MM.1S (cell line): ENCODE data around the gene OASL.

Source experiments
- DNase-seq: peaks from one replicate; pipeline ENCODE4 v3.0.0-alpha.2; 2015
- H2AFZ ChIP-seq: fragments of 300-600 bp; sonication (generic); 2 replicates; pipeline ENCODE4 v1.6.0; 2016; ENCODE audit warnings: antibody characterized with exemption, low read length
- H3F3A ChIP-seq: fragments of 300-600 bp; sonication (generic); 2 replicates; pipeline ENCODE4 v1.6.1; 2016; ENCODE audit warnings: mild to moderate bottlenecking, antibody characterized with exemption, low read length, moderate library complexity, mixed read lengths; ENCODE audit not compliant: insufficient read depth
- H3K27ac ChIP-seq: fragments of 300-600 bp; sonication (generic); 2 replicates; pipeline ENCODE4 v1.5.1; 2016; ENCODE audit warnings: mild to moderate bottlenecking, low read length
- H3K27me3 ChIP-seq: fragments of 300-600 bp; sonication (generic); replicated peaks from 2 replicates; pipeline ENCODE4 v1.6.0; 2016; ENCODE audit warnings: low read length; ENCODE audit not compliant: insufficient read depth
- H3K36me3 ChIP-seq: fragments of 300-600 bp; sonication (generic); replicated peaks from 2 replicates; pipeline ENCODE4 v1.6.1; 2016; ENCODE audit warnings: mild to moderate bottlenecking, low read length, mixed read lengths; ENCODE audit not compliant: insufficient read depth
- H3K4me1 ChIP-seq: fragments of 300-600 bp; sonication (generic); 2 replicates; pipeline ENCODE4 v1.6.1; 2016; ENCODE audit warnings: low read length, mixed read lengths
- H3K4me2 ChIP-seq: fragments of 300-600 bp; sonication (generic); 2 replicates; pipeline ENCODE4 v1.6.0; 2016; ENCODE audit warnings: low read depth, low read length
- H3K4me3 ChIP-seq: fragments of 300-600 bp; sonication (generic); 2 replicates; pipeline ENCODE4 v1.5.1; 2016; ENCODE audit warnings: low read length, mixed read lengths
- H3K79me2 ChIP-seq: fragments of 300-600 bp; sonication (generic); 2 replicates; pipeline ENCODE4 v1.6.1; 2016; ENCODE audit warnings: mixed run types, low read length, mixed read lengths
- H3K9ac ChIP-seq: fragments of 300-600 bp; sonication (generic); 2 replicates; pipeline ENCODE4 v1.6.1; 2016; ENCODE audit warnings: low read length, mixed read lengths
- H3K9me2 ChIP-seq: fragments of 300-600 bp; sonication (generic); replicated peaks from 2 replicates; pipeline ENCODE4 v1.6.1; 2016; ENCODE audit warnings: mild to moderate bottlenecking, low read length, mixed read lengths; ENCODE audit not compliant: insufficient read depth
- H3K9me3 ChIP-seq: fragments of 300-600 bp; sonication (generic); replicated peaks from 2 replicates; pipeline ENCODE4 v1.6.1; 2016; ENCODE audit warnings: mild to moderate bottlenecking, low read length, mixed read lengths; ENCODE audit not compliant: insufficient read depth
- H4K20me1 ChIP-seq: fragments of 300-600 bp; sonication (generic); 2 replicates; pipeline ENCODE4 v1.6.1; 2016; ENCODE audit warnings: mild to moderate bottlenecking, low read length, moderate library complexity, mixed read lengths; ENCODE audit not compliant: insufficient read depth
- EZH2 ChIP-seq: fragments of 300-600 bp; sonication (generic); optimal IDR thresholded peaks from 2 replicates; pipeline ENCODE3; 2017; ENCODE audit warnings: low read depth, mild to moderate bottlenecking, antibody characterized with exemption, low read length, mixed read lengths
- EZH2phosphoT487 ChIP-seq: fragments of 300-600 bp; sonication (generic); IDR thresholded peaks from 2 replicates; pipeline ENCODE4 v1.6.1; 2018; ENCODE audit warnings: antibody characterized with exemption, low read length
- TF ChIP-seq, protein P1 (sequence below): fragments of 300-600 bp; sonication (generic); IDR thresholded peaks from 2 replicates; pipeline ENCODE4 v1.5.1; 2016; ENCODE audit warnings: antibody characterized with exemption, low read length, mixed read lengths

The OASL gene

GRCh38 chr12:120978296-120979219 lies 60.5 kb downstream of the OASL start, which contains the start of gene HNF1A:
HNF1A (plus strand) TSS chr12:120978543; CDS start chr12:120978769, 226 bp downstream.
- no peaks in the 10 kb centered on the region for H3K79me2 ChIP-seq
- no peaks in the 10 kb centered on the region for H3K36me3 ChIP-seq
- H3K9me2 ChIP-seq: no peaks in the 10 kb centered on the region
- no peak within 1 kb of the TSS for H3K4me2 ChIP-seq
- H3K27ac ChIP-seq: no peak within 1 kb of the TSS
- H3K9ac ChIP-seq: no peak within 1 kb of the TSS
- no peak within 1 kb of the TSS for H3K4me3 ChIP-seq
- H3K27me3 ChIP-seq: no peaks in the 10 kb centered on the region
- H2AFZ ChIP-seq: no peak within 1 kb of the TSS
- H3K4me1 ChIP-seq: no peaks in the 10 kb centered on the region
- no peaks in the 10 kb centered on the region for H3K9me3 ChIP-seq
- TF ChIP-seq EZH2 (no peak), EZH2phosphoT487 (no peak)
- TF ChIP-seq, protein P1, sequence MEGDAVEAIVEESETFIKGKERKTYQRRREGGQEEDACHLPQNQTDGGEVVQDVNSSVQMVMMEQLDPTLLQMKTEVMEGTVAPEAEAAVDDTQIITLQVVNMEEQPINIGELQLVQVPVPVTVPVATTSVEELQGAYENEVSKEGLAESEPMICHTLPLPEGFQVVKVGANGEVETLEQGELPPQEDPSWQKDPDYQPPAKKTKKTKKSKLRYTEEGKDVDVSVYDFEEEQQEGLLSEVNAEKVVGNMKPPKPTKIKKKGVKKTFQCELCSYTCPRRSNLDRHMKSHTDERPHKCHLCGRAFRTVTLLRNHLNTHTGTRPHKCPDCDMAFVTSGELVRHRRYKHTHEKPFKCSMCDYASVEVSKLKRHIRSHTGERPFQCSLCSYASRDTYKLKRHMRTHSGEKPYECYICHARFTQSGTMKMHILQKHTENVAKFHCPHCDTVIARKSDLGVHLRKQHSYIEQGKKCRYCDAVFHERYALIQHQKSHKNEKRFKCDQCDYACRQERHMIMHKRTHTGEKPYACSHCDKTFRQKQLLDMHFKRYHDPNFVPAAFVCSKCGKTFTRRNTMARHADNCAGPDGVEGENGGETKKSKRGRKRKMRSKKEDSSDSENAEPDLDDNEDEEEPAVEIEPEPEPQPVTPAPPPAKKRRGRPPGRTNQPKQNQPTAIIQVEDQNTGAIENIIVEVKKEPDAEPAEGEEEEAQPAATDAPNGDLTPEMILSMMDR: no peak
- H3F3A ChIP-seq: no peaks in the 10 kb centered on the region
- no peaks in the 10 kb centered on the region for H4K20me1 ChIP-seq
- DNase-seq: no peak

- Histone ChIP-seq H3K9me3 (no peaks in the 10 kb centered on the region), H3F3A (no peaks in the 10 kb centered on the region), H3K4me3 (no peak overlapping the region), H3K4me1 (no peaks in the 10 kb centered on the region), H3K27me3 (no peaks in the 10 kb centered on the region), H3K9me2 (no peaks in the 10 kb centered on the region), H2AFZ (no peak overlapping the region), H3K79me2 (no peaks in the 10 kb centered on the region), H4K20me1 (no peaks in the 10 kb centered on the region), H3K27ac (no peak overlapping the region), H3K36me3 (no peaks in the 10 kb centered on the region), H3K4me2 (no peak overlapping the region), H3K9ac (no peak overlapping the region)
- no peak for DNase-seq
- TF ChIP-seq, protein P1: no peak
- no peak for TF ChIP-seq EZH2phosphoT487
Measured at GRCh38 chr12:120977531-120978295, 61.3 kb downstream of the OASL start.

- no peak for DNase-seq
- Histone ChIP-seq H3K79me2 (no peaks in the 10 kb centered on the region), H4K20me1 (no peaks in the 10 kb centered on the region), H3K9ac (no peak overlapping the region), H3K4me3 (no peak overlapping the region), H3K27ac (no peak overlapping the region), H3K4me1 (no peaks in the 10 kb centered on the region), H3K36me3 (no peaks in the 10 kb centered on the region), H3F3A (no peaks in the 10 kb centered on the region), H3K9me3 (no peaks in the 10 kb centered on the region), H3K4me2 (no peak overlapping the region), H2AFZ (no peak overlapping the region), H3K9me2 (no peaks in the 10 kb centered on the region), H3K27me3 (no peaks in the 10 kb centered on the region)
- TF ChIP-seq, protein P1: no peak
- no peak for TF ChIP-seq EZH2phosphoT487
- TF ChIP-seq EZH2: no peak
Measured at GRCh38 chr12:120972870-120973543, 66.0 kb downstream of the OASL start.
